ENCODE results near the gene PCDHGA8. TPM values are rescaled to one million over a fixed set of nuclear protein-coding genes. Genes with fewer than 3 reads are reported as not detected.
A peak's percentile ranks its signal among the peaks of the same experiment; 100 is the strongest.

The PCDHGA8 gene
- polyA plus RNA-seq (0.08 to 0.09 TPM (median 0.09 TPM) in 3 replicates), polyA minus RNA-seq (0.26 to 0.43 TPM (median 0.32 TPM) in 3 replicates)
- 0.06 TPM for polyA plus RNA-seq (2011; ENCODE audit: low read depth)
- 0.01 TPM in 2 replicates for polyA plus RNA-seq (2011; cell fraction: cytosol; rRNA removed)
- 0.18 and 0.21 TPM in 2 replicates for polyA plus RNA-seq (2011; cell fraction: nucleus; rRNA removed)
- 0.06 and 0.10 TPM in 2 replicates for polyA plus RNA-seq (2012; ENCODE audit: low replicate concordance)
- polyA minus RNA-seq (2011; cell fraction: cytosol; rRNA and poly(A)+ RNA removed): not detected
- 1.3 and 1.8 TPM in 2 replicates for polyA minus RNA-seq (2011; cell fraction: nucleus; rRNA and poly(A)+ RNA removed)

DNA sequence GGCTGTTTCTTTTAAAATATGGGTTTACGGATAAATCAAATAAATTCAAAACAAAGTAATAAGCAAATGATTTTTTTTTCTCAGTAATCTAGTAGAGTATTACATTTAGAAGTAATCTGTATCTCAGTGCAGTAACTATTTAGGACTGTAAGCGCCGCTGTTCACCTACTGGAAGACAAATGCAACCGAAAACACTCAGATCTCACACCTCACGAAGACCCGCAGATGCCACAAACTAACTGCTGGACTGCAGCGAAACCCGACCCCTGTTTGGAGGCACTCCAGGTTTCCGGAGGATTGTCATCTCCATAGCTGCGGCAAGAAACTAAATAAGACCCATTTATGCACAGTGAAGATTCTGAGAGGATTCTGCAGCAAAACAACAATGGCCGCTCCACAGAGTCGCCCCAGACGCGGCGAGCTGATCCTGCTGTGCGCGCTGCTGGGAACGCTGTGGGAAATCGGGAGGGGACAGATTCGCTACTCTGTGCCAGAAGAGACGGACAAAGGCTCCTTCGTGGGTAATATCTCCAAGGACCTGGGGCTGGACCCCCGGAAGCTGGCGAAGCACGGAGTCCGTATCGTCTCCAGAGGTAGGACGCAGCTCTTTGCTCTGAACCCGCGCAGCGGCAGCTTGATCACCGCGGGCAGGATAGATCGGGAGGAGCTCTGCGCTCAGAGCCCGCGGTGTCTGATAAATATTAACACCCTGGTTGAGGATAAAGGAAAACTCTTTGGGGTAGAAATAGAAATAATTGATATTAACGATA, at the start of gene PCDHGA8:
Gene PCDHGA8 (plus strand): TSS at position 205 of the 770 bp plus-strand sequence. CDS start 181 bp downstream, at position 386.
- DNase-seq (ENCODE audit: low read depth, low spot score): no peak
- Histone ChIP-seq H3K79me2 (ENCODE audit: control insufficient read depth, insufficient read depth, low read length) (no peaks in the 10 kb centered on the region), H2AFZ (ENCODE audit: control insufficient read depth, low read length) (no peak within 1 kb of the TSS), H4K20me1 (ENCODE audit: control insufficient read depth, extremely low read depth, insufficient read depth, low read length) (no peaks in the 10 kb centered on the region), H3K27me3 (ENCODE audit: control insufficient read depth, extremely low read depth, insufficient read depth, low read length) (peaks cover 11% of the 10 kb centered on the region), H3K9ac (ENCODE audit: control insufficient read depth, extremely low read depth, insufficient read depth, low read length) (no peak within 1 kb of the TSS), H3K9me1 (ENCODE audit: control insufficient read depth, extremely low read depth, insufficient read depth, low read length) (no peaks in the 10 kb centered on the region), H3K4me1 (ENCODE audit: control insufficient read depth, extremely low read depth, insufficient read depth, low read length) (no peaks in the 10 kb centered on the region), H3K9me3 (ENCODE audit: control insufficient read depth, low read depth, low read length) (peaks cover 29% of the 10 kb centered on the region), H3K4me2 (ENCODE audit: control insufficient read depth, extremely low read depth, insufficient read depth, low read depth, low read length) (no peak within 1 kb of the TSS), H3K36me3 (ENCODE audit: control insufficient read depth in 2 of 2, extremely low read depth in 1 of 2, insufficient read depth in 2 of 2, low read length in 2 of 2) (no peaks in the 10 kb centered on the region), H3K27ac (ENCODE audit: control insufficient read depth, insufficient read depth, low read length) (no peak within 1 kb of the TSS), H3K4me3 (ENCODE audit: control insufficient read depth in 2 of 3, extremely low read depth in 1 of 3, insufficient read depth in 2 of 3, low read depth in 1 of 3, low read length in 3 of 3) (no peak within 1 kb of the TSS)
- FAIRE-seq: no peak
- dilution Hi-C loops (cut with MboI; ENCODE audit: extremely low pct_ligation_motif_present, low sequenced_read_pairs): no loop called here
- TF ChIP-seq EZH2 (IDR thresholded peaks at IDR 0.05; ENCODE audit: low read length) (no peak), CTCF (optimal IDR thresholded peaks at IDR 0.05 in 1 of 3, IDR thresholded peaks at IDR 0.05 in 1 of 3, conservative IDR thresholded peaks at IDR 0.05 in 1 of 3; ENCODE audit: extremely low read depth in 1 of 3, insufficient read depth in 2 of 3, low read length in 3 of 3) (peak in 1 of 3 experiments; percentile 4)

DNA sequence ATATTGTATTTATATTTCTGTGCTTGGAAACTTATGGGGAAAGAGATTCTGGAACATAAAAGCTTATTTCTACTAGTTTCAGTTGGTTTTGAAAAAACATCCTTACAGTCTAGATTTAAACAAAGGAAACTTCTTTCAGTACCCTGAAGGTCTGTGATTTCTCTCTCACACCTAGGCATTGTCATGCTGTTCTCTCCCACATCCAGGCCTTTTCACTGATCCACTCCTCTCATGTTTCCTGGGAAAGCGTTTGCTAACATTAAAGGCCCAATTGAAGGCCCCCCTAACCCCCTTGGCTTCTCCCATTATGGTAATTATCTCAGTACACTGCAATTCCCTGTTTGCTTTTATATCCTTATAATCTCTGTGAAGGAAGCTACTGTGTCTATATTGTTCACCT, 49.7 kb upstream of the PCDHGA8 start:
- no peak overlapping the region for H3K4me3 ChIP-seq (ENCODE audit: control insufficient read depth in 2 of 3, extremely low read depth in 1 of 3, insufficient read depth in 2 of 3, low read depth in 1 of 3, low read length in 3 of 3)
- H3K79me2 ChIP-seq (ENCODE audit: control insufficient read depth, insufficient read depth, low read length): no peaks in the 10 kb centered on the region
- FAIRE-seq (no peak), DNase-seq (ENCODE audit: low read depth, low spot score) (no peak)
- no peaks in the 10 kb centered on the region for H3K9me1 ChIP-seq (ENCODE audit: control insufficient read depth, extremely low read depth, insufficient read depth, low read length)
- H3K27ac ChIP-seq (ENCODE audit: control insufficient read depth, insufficient read depth, low read length): no peak overlapping the region
- no peak overlapping the region for H3K9ac ChIP-seq (ENCODE audit: control insufficient read depth, extremely low read depth, insufficient read depth, low read length)
- dilution Hi-C loops (cut with MboI; ENCODE audit: extremely low pct_ligation_motif_present, low sequenced_read_pairs): no loop called here
- peaks cover 11% of the 10 kb centered on the region for H3K27me3 ChIP-seq (ENCODE audit: control insufficient read depth, extremely low read depth, insufficient read depth, low read length)
- no peaks in the 10 kb centered on the region for H3K4me1 ChIP-seq (ENCODE audit: control insufficient read depth, extremely low read depth, insufficient read depth, low read length)
- TF ChIP-seq CTCF (optimal IDR thresholded peaks at IDR 0.05 in 1 of 3, IDR thresholded peaks at IDR 0.05 in 1 of 3, conservative IDR thresholded peaks at IDR 0.05 in 1 of 3; ENCODE audit: extremely low read depth in 1 of 3, insufficient read depth in 2 of 3, low read length in 3 of 3) (no peak), EZH2 (IDR thresholded peaks at IDR 0.05; ENCODE audit: low read length) (no peak)
- no peak overlapping the region for H2AFZ ChIP-seq (ENCODE audit: control insufficient read depth, low read length)
- H3K9me3 ChIP-seq (ENCODE audit: control insufficient read depth, low read depth, low read length): peaks cover 16% of the 10 kb centered on the region
- H3K4me2 ChIP-seq (ENCODE audit: control insufficient read depth, extremely low read depth, insufficient read depth, low read depth, low read length): no peak overlapping the region
- H3K36me3 ChIP-seq (ENCODE audit: control insufficient read depth in 2 of 2, extremely low read depth in 1 of 2, insufficient read depth in 2 of 2, low read length in 2 of 2): no peaks in the 10 kb centered on the region
- no peaks in the 10 kb centered on the region for H4K20me1 ChIP-seq (ENCODE audit: control insufficient read depth, extremely low read depth, insufficient read depth, low read length)
